Right atrium auricular region (tissue), 2 donors: ENCODE results near the gene ASTN2. TPM values are rescaled to one million over a fixed set of nuclear protein-coding genes. Genes with fewer than 3 reads are reported as not detected.
"Not testable (repeated sequence)": the region's sequence is repeated elsewhere in the genome, so short reads cannot be mapped to it uniquely, and the experiment has no call there.

ENCODE experiments used
- DNase-seq: peaks from one replicate; pipeline ENCODE4 v3.0.0-alpha.2; 2019; ENCODE audit warnings: low spot score
- H3K27ac ChIP-seq, 2 donors: fragments of 200-600 bp; sonication (generic); 1 replicate in 1 of 2; 2 replicates in 1 of 2; pipeline ENCODE4 v1.5.1; 2016 to 2019
- H3K27me3 ChIP-seq, 2 donors: fragments of 200-600 bp; sonication (generic); one replicate each; pipeline versions ENCODE4 v1.5.1 to v1.6.0; 2017 to 2019
- H3K36me3 ChIP-seq: fragments of 200-600 bp; sonication (generic); one replicate; pipeline ENCODE4 v1.5.1; 2016
- H3K4me1 ChIP-seq, 2 donors: fragments of 200-600 bp; sonication (generic); one replicate each; pipeline versions ENCODE4 v1.5.1 to v1.6.0; 2017 to 2019
- H3K4me3 ChIP-seq, 2 donors: fragments of 200-600 bp; sonication (generic); 1 replicate in 1 of 2; 2 replicates in 1 of 2; pipeline ENCODE4 v1.5.1; 2017 to 2019; ENCODE audit warnings: mild to moderate bottlenecking in 1 of 2, moderate library complexity in 1 of 2
- H3K9me3 ChIP-seq, 2 donors: fragments of 200-600 bp; sonication (generic); one replicate each; pipeline ENCODE4 v1.5.1; 2019
- CTCF ChIP-seq, 2 donors: fragments of 200-600 bp; sonication (generic); IDR thresholded peaks; one replicate each; pipeline ENCODE4 v1.5.1; 2019; ENCODE audit warnings: antibody characterized with exemption in 2 of 2
- total RNA-seq, 2 donors: library from RNA; depleted of rRNA; stranded (reverse); fragments of >200 nt; gene quantifications; one replicate each; pipeline ENCODE4 v1.1.0, GENCODE V29; 2016

The ASTN2 gene
- total RNA-seq, 2 donors from 2014 or later = 11.1 to 32.2 TPM

DNA sequence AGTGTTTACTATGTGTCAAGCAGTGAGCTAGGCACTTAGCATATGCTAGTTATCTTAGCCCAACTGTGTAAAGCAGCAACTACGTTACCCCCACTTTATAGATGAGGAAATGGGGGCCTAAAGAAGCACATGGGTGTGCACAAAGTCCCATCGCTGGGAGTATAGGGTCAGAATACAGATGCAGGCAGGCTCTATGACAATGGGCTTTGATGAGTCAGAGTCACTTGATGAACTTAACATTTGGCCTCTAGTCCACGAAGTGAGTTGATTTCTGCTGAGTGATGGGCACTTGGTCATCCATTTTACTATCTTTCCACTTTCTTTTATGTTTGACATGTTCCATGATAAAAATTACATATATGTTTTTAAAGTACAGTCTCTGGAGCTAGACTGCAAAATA lies 523.4 kb downstream of the ASTN2 start:
- Histone ChIP-seq H3K36me3 (no peaks in the 10 kb centered on the region), H3K9me3 (no peaks in the 10 kb centered on the region), H3K27me3 (no peaks in the 10 kb centered on the region), H3K27ac (no peak overlapping the region), H3K4me3 (no peak overlapping the region), H3K4me1 (no peaks in the 10 kb centered on the region)
- no peak for DNase-seq
- no peak for TF ChIP-seq CTCF (IDR thresholded peaks at IDR 0.05)

- not testable (repeated sequence) for H3K4me3 ChIP-seq, H3K27me3 ChIP-seq, H3K27ac ChIP-seq, H3K36me3 ChIP-seq, DNase-seq, H3K9me3 ChIP-seq, H3K4me1 ChIP-seq
These were observed 526.4 kb downstream of the ASTN2 start for GRCh38 chr9:116888476-116888875.

DNA sequence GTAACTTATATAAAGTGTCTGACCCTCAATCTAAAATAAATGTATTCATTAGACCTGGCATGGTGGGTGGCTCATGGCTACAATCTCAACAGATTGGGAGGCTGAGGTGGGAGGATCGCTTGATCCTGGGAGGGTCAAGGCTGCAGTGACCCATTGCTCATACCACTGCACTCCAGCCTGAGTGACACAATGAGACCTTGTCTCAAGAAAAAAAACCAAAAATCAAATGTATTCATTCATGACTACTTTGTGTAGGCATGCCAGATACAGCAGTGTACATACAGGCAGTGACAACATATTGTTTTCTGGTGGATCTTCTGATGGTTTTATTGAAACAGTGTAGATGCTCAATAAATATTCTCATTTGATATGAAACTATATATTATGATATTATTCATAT lies 526.8 kb downstream of the ASTN2 start:
- no peak for TF ChIP-seq CTCF (IDR thresholded peaks at IDR 0.05)
- Histone ChIP-seq H3K4me1 (no peaks in the 10 kb centered on the region), H3K9me3 (no peaks in the 10 kb centered on the region), H3K4me3 (no peak overlapping the region), H3K27ac (no peak overlapping the region), H3K36me3 (no peaks in the 10 kb centered on the region), H3K27me3 (no peaks in the 10 kb centered on the region)
- no peak for DNase-seq

GRCh38 chr9:116883676-116884075 lies 531.2 kb downstream of the ASTN2 start:
- no peak for TF ChIP-seq CTCF (IDR thresholded peaks at IDR 0.05)
- Histone ChIP-seq H3K4me1 (no peaks in the 10 kb centered on the region), H3K36me3 (no peaks in the 10 kb centered on the region), H3K9me3 (no peaks in the 10 kb centered on the region), H3K27ac (no peak overlapping the region), H3K4me3 (no peak overlapping the region), H3K27me3 (no peaks in the 10 kb centered on the region)
- no peak for DNase-seq

DNA sequence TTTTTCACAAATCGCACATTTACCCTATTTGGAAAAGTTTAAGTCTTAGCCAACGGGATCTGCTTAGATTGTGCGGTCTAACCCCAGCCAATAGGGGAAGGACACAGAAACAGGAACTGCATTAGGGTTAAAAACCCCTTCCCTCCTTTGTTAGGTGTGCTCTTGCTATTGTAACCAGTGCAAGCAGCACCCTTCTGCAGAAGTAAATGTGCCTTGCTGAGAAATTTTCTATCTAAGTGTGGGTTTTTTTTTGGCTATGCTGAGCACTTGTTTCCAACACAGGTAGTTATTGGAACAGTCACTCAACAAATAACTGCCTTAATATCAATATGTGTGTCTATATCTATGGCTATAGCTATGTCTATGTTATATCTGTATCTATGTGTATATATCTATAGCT lies 537.8 kb downstream of the ASTN2 start:
- no peaks in the 10 kb centered on the region for H3K36me3 ChIP-seq
- no peak overlapping the region for H3K4me3 ChIP-seq
- TF ChIP-seq CTCF (IDR thresholded peaks at IDR 0.05) = no peak
- H3K27me3 ChIP-seq = no peaks in the 10 kb centered on the region
- no peaks in the 10 kb centered on the region for H3K4me1 ChIP-seq
- peaks cover 0 to 29% of the 10 kb centered on the region in 2 donors for H3K9me3 ChIP-seq
- no peak for DNase-seq
- H3K27ac ChIP-seq = no peak overlapping the region

GRCh38 chr9:116875576-116875975 lies 539.3 kb downstream of the ASTN2 start:
- no peak for DNase-seq
- Histone ChIP-seq H3K4me3 (no peak overlapping the region), H3K36me3 (no peaks in the 10 kb centered on the region), H3K4me1 (no peaks in the 10 kb centered on the region), H3K27ac (no peak overlapping the region), H3K27me3 (no peaks in the 10 kb centered on the region), H3K9me3 (peaks cover 0 to 29% of the 10 kb centered on the region in 2 donors)
- TF ChIP-seq CTCF (IDR thresholded peaks at IDR 0.05) = no peak
